Uterine smooth muscle cell (primary cell): ENCODE results near the gene DNAL1. TPM values are rescaled to one million over a fixed set of nuclear protein-coding genes. Genes with fewer than 3 reads are reported as not detected.

ENCODE experiments used
- total RNA-seq: library from RNA; depleted of rRNA; stranded (reverse); fragments of >200 nt; gene quantifications from 2 replicates; pipeline ENCODE4 v1.2.3, GENCODE V29; 2014

DNAL1 gene, protein sequence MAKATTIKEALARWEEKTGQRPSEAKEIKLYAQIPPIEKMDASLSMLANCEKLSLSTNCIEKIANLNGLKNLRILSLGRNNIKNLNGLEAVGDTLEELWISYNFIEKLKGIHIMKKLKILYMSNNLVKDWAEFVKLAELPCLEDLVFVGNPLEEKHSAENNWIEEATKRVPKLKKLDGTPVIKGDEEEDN
- total RNA-seq, result 8.0 and 9.7 TPM in 2 replicates

DNA sequence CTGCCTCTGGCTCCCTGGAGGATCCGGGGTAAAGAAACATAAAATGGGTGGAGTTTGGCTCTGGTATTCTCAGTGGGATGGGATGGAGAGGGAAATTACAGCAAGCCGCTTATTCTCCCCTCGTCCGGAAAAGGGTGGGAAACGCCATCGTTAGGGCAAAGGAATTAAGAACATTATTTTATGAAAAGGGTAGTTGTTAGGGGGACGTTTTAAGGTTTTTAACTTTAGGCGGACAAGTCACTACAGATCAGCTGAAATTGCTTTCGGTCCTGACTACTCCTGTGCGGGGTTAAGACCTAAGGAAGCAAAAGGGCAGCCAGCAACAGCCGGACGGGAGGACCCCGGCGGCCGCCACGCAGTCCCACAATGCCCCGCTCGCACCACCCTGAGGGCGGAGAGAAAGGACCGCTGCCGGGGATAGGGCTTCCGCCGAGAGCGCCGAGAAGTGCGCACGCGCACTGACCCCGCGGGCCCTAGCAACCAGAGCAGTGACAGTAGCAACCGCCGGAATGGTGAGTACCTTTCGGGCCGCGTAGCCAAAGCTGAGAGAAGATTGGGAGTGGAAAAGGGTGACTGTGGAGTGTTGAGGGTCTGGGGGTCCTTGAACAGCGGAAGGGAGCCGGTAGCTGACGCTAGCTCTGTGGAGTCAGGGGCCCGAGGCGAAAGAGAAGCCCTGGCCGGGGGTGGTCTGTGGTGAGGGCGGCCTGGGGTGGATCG, at the start of gene DNAL1:
Gene DNAL1 (plus strand): TSS at position 456 of the 717 bp plus-strand sequence. CDS start 54 bp downstream, at position 510.

DNA sequence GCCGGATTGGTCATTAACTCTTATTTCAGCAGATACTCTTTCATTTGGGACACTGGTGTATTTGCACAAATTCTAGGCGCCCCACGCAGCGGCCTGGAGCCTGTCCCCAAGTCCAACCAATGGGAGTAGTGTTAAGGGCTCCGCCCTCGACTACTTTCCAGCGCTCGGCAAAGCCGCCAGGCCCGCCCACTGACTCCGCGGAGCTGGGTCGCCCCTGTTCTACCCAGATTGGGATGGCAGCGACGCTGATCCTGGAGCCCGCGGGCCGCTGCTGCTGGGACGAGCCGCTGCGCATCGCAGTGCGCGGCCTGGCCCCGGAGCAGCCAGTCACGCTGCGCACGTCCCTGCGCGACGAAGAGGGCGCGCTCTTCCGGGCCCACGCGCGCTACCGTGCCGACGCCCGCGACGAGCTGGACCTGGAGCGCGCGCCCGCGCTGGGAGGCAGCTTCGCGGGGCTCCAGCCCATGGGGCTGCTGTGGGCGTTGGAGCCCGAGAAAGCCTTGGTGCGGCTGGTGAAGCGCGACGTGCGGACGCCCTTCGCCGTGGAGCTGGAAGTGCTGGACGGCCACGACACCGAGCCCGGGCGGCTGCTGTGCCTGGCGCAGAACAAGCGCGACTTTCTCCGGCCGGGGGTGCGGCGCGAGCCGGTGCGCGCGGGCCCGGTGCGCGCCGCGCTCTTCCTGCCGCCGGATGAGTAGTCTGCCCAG, 32.3 kb upstream of the DNAL1 start, which contains the start of gene ACOT6:
Gene ACOT6 (plus strand): TSS at position 179 of the 707 bp plus-strand sequence. CDS start 55 bp downstream, at position 234.

DNA sequence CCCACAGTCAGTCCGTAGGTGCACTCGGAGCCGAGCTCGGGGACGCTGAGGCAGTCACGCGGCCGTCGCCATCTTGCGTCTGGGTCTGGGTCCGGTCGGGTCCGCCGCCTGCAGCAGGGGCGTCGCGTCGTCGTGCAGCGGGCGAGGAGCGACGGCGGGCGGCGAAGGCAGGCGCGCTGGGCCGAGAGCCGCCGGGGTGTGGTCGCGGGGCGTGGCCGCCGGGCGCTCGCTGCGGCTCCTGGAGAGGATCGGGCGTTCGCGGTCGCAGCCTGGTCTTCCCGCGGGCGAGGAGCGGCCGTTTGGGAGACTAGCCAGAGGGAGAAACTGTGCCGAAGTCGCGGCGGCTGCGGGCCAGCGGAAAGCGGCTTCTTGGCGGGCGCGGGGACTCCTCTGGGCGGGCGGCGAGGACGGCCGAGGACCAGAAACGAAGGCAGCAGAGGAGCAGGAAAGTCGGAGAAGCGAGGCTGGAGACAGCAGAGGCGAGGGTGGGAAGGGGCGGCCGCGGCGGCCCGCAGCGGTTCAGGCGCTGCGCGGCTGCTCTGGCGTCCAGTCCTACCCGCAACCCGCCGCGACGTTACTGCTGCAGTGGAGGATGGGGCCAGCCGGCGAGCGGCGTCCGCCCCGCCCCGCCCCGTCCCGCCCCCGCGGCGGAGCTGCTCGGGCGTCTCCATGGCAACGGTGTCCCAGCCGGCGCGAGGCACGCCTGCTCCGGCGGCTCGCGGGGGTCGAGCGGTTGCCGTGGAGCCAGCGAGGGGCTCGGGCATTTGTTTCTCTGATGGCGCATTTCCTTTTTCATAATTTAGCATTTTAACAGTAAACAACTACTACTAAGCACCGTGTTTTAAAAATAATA, 69.2 kb downstream of the DNAL1 start, which contains the start of gene PNMA1:
Gene PNMA1 (minus strand): TSS at position 582 of the 853 bp plus-strand sequence. CDS start 745 bp downstream, outside the sequence.

Other genes with a start within 250 kb of the DNAL1 start
- gene NUMB, start 186.4 kb upstream of the DNAL1 start, total RNA-seq, result 42.3 and 42.9 TPM in 2 replicates
- 19.9 and 22.5 TPM in 2 replicates for gene RIOX1, start 154.1 kb upstream of the DNAL1 start, total RNA-seq
- gene ACOT1, start 107.8 kb upstream of the DNAL1 start, total RNA-seq, result 10.7 and 17.0 TPM in 2 replicates
- gene HEATR4, start 86.0 kb upstream of the DNAL1 start, total RNA-seq, result under 0.01 TPM in 1 of 2 replicates, not detected in the other
- gene ACOT2, start 75.8 kb upstream of the DNAL1 start, total RNA-seq, result 25.5 and 30.1 TPM in 2 replicates
- gene ACOT4, start 53.1 kb upstream of the DNAL1 start, total RNA-seq, result 0.22 and 1.00 TPM in 2 replicates
- gene ACOT6, start 32.5 kb upstream of the DNAL1 start, total RNA-seq, result 0.12 TPM in 1 of 2 replicates, not detected in the other
- gene PNMA1, start 69.4 kb downstream of the DNAL1 start, total RNA-seq, result 22.7 and 25.9 TPM in 2 replicates
- gene PTGR2, start 206.8 kb downstream of the DNAL1 start, total RNA-seq, result 6.0 and 11.2 TPM in 2 replicates
- 101 and 103 TPM in 2 replicates for gene ZNF410, start 241.9 kb downstream of the DNAL1 start, total RNA-seq